Nephron progenitor cell (in vitro differentiated cells): ENCODE data around the gene NME9.

Experiments used
- DNase-seq: peaks from one replicate; pipeline ENCODE4 v3.0.0; 2021
- H3K27ac Mint-ChIP-seq: 2 replicates; pipeline ENCODE4 v1.8.0; 2021; ENCODE audit warnings: mild to moderate bottlenecking, moderate library complexity, mixed read lengths
- H3K27me3 Mint-ChIP-seq: 2 replicates; pipeline ENCODE4 v1.8.0; 2021; ENCODE audit warnings: mild to moderate bottlenecking, low read depth, mixed read lengths; ENCODE audit not compliant: poor library complexity
- H3K36me3 Mint-ChIP-seq: 2 replicates; pipeline ENCODE4 v1.8.0; 2021; ENCODE audit warnings: low read depth, mixed read lengths
- H3K4me1 Mint-ChIP-seq: 2 replicates; pipeline ENCODE4 v1.8.0; 2021; ENCODE audit warnings: mixed read lengths
- H3K4me3 Mint-ChIP-seq: 2 replicates; pipeline ENCODE4 v1.8.0; 2021; ENCODE audit warnings: mild to moderate bottlenecking, moderate library complexity, mixed read lengths
- H3K9me3 Mint-ChIP-seq: 2 replicates; pipeline ENCODE4 v1.8.0; 2021; ENCODE audit warnings: mild to moderate bottlenecking, moderate library complexity, mixed read lengths
- CTCF ChIP-seq: fragments of 200-600 bp; sonication (generic); IDR thresholded peaks from 2 replicates; pipeline ENCODE4 v1.5.0; 2021; ENCODE audit warnings: antibody characterized with exemption

NME9 gene

GRCh38 chr3:138365253-138365555 is 35.6 kb upstream of the NME9 start:
- Mint-ChIP-seq H3K27ac (no peak overlapping the region), H3K4me3 (no peak overlapping the region), H3K4me1 (peaks cover 46% of the 10 kb centered on the region), H3K27me3 (no peaks in the 10 kb centered on the region), H3K9me3 (no peaks in the 10 kb centered on the region), H3K36me3 (no peaks in the 10 kb centered on the region)
- TF ChIP-seq CTCF: no peak
- no peak for DNase-seq

GRCh38 chr3:138364356-138365252 is 35.0 kb upstream of the NME9 start:
- Mint-ChIP-seq H3K27me3 (no peaks in the 10 kb centered on the region), H3K27ac (no peak overlapping the region), H3K36me3 (no peaks in the 10 kb centered on the region), H3K9me3 (no peaks in the 10 kb centered on the region), H3K4me1 (peaks cover 46% of the 10 kb centered on the region), H3K4me3 (no peak overlapping the region)
- no peak for TF ChIP-seq CTCF
- no peak for DNase-seq

- no peak for TF ChIP-seq CTCF
- H3K4me1 Mint-ChIP-seq: peaks cover 52% of the 10 kb centered on the region
- H3K27ac Mint-ChIP-seq: no peak overlapping the region
- no peaks in the 10 kb centered on the region for H3K36me3 Mint-ChIP-seq
- no peaks in the 10 kb centered on the region for H3K9me3 Mint-ChIP-seq
- no peak overlapping the region for H3K4me3 Mint-ChIP-seq
- no peak for DNase-seq
- H3K27me3 Mint-ChIP-seq: no peaks in the 10 kb centered on the region
These were observed 33.7 kb upstream of the NME9 start for GRCh38 chr3:138363322-138363721.

GRCh38 chr3:138362538-138362937 is 32.9 kb upstream of the NME9 start:
- TF ChIP-seq CTCF: no peak
- Mint-ChIP-seq H3K27ac (peak overlapping the region; percentile 69), H3K4me1 (peaks cover 46% of the 10 kb centered on the region), H3K4me3 (no peak overlapping the region), H3K36me3 (no peaks in the 10 kb centered on the region), H3K9me3 (no peaks in the 10 kb centered on the region), H3K27me3 (no peaks in the 10 kb centered on the region)
- DNase-seq: no peak

- peak overlapping the region; percentile 64 for H3K27ac Mint-ChIP-seq
These were observed 31.9 kb upstream of the NME9 start for GRCh38 chr3:138361561-138361971.

More at GRCh38 chr3:138361561-138361971, 31.9 kb upstream of the NME9 start:
- peak; percentile 35 for DNase-seq
- no peaks in the 10 kb centered on the region for H3K27me3 Mint-ChIP-seq
- peaks cover 52% of the 10 kb centered on the region for H3K4me1 Mint-ChIP-seq
- no peak overlapping the region for H3K4me3 Mint-ChIP-seq
- no peaks in the 10 kb centered on the region for H3K9me3 Mint-ChIP-seq
- no peak for TF ChIP-seq CTCF
- no peaks in the 10 kb centered on the region for H3K36me3 Mint-ChIP-seq
